Hindlimb muscle (tissue), 1 donor: ENCODE results near the gene CHAT. TPM values are rescaled to one million over a fixed set of nuclear protein-coding genes. Genes with fewer than 3 reads are reported as not detected.

ENCODE experiments used
- DNase-seq: peaks from one replicate; pipeline ENCODE4 v3.0.0-alpha.2; 2013
- polyA plus RNA-seq: library from polyadenylated mRNA; unstranded; fragments of 120-200 nt; gene quantifications from one replicate; pipeline ENCODE4 v1.2.1, GENCODE V29; 2013; ENCODE audit not compliant: insufficient read length

CHAT gene
- polyA plus RNA-seq, 1 donor: not detected

DNA sequence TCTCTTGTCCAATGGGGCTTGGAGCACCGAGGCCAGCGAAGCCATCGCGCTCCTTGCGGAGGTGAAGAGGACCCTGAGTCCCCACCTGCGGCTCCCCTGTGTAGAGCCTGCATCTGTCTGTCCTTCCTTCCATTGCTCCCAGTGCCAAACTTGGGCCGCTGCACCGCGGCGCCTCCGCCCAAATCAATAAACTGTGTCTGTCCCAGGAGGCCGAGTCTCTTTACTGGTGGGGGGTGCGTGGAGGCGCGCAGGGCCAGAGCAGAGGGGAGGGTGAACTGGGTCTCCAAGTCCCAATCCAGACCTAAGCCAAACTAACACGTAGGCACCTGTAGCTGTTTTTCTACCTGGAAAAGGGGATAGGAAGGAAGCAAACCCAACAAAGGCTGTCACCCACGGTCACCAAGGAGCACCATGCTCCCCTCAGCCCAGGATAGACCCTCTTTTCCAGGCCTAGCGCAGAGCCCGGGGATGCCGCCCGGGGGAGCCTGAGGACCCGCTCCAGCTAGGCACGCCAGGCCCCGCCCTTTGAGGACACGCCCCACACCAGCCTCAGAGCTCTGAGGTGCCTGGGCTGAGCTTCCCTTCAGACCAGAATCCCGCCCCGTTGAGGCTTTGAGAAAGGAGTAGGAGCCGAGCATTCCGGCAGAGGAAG lies 1.2 kb upstream of the CHAT start:
- no peak for DNase-seq

DNA sequence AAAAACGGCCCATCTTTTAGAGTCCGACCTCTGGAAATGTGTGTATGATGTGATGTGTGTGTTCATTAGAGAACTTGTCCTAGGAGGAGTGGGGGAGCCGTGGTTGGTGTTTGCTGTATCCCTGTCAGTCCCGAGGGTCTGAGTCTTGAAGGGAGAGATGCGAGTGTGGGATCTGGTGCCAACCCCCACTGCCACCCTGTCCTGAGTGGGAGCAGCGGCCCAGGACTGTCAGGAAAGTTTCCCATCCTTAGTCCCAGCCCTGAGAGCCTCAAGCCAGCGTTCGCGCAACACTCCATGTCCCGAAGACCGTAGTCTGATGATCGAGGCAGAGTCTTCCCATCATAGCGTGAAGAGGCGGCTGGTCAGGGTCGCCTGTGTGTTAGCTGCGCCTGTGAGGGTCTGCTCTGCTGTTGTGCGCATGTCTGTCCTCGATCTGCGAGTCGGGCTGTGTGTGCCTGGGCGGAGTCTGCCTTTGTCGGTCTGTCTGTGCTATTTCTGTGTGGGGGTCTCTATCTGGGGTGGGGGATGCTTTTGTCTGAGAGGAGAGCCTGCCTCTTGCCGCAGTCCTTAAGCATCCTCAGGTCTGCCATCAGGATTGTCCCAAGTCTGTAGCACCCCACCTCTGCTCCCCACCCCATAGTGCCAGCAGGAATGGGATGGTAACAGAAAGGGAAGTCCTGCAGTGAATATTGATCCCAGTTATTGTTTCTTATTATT lies 514 bp upstream of the CHAT start:
- DNase-seq: no peak

DNA sequence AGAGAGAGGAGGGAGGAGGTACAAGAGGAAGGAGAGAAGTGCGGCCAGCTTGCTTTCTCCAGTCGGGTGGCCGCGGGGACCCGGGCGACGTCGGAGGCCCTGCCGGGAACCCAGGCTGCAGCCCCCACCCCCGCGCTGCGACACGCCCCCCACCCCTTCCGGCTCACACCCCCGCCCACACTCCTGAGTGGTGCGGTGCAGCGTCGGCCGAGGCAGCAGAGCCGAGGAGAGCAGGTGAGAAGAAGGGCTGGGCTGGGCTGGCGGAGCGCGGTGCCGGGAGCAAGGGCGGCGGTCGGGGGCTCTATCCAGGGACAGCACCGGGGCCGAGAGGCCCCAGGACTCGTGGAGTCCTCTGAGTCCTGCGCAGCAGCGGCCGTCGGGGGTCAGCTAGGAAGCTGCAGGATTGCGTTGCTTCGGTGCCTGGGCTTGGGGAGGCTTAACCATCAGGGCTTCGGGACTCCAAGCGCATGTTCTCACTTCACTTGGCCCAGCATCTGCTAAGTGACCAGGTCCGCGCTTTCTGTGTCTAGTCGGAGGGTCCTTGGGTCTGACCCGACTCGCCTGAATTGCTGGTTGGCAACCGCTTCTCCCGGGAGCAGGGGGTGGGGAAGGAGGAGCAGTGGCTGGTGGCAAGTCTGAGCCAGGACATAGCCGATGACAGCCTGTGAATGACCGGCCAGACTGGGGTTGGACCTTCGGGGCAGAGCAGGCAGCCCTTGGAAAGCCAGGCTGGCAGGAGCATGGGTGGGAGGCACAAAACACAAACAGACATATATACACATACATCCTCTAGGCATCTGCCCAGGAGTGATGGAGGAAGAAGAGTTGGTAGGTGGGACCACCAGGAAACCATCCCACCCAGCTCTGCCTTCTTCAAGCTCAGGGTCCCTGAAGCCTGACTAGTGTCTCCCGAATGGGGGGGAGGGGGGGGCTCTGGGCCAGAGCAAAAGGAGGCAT lies 683 bp downstream of the CHAT start:
- DNase-seq: no peak

DNA sequence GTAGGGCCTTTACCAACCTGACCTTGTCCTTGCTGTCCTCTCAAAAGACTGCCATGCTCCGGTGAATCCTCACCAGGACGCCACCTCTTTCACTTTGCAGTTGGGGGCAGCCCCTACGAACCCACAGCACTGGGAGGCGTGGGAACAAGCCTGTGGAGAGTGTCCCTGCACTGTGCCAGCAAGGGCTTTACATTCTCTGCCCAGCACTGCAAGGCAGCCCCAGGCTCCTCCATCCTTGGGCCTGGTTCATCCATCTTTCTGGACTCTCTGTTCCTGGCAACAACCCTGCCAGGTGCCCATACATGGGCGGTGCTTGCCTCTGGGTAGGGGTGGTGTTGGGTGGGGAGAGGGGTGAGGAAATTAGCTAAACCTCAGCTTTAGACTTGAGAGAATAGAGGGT lies 1.4 kb downstream of the CHAT start:
- DNase-seq: no peak

DNA sequence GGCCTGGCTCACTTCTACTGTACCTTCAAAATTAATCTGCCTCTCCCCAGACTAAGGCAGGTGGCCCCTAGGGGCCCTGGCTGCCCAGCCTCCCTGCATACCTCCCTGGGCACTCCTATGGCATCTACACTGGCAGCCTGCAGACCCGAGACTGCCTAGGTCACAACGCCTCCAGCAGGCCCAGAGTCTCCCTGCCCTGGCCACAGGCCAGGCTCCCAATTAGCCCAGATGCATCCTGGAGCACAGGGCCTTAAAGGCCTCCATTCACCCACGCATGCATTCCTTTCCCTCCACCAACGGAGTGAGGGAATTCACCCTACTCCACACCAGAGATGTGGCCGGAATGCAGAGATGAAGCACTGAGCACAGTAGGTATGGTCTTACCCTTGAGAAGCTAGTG lies 1.9 kb downstream of the CHAT start:
- no peak for DNase-seq

DNA sequence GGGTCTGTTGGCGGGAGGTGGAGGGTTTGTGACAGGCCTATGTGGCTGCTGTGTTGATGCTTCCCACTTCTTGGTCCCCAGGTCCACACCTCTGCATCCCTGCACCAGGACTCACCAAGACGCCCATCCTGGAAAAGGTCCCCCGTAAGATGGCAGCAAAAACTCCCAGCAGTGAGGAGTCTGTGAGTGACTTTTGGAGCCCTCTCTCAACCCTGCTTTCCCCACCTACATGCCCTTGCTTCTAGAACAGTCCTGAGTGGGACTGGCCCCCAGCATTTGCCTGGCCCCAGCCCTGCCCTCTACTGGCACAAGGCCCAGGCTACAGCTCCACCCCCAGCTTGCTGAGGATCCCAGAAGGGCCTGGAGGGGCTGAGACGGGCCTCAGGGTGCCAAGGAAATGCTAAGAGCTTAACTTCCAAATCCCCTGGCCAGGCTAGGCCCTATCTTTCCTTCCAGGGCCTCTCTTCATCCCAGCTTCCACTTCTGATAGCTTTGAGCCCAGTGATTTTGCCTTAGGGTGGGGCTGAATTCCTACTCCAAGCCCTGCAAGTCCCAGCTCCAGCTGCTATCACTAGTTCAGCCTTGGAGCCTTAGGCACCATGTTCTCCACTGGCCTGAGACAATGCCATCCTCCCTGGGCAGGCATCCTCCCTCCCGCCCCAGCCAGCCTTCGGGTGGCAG lies 2.7 kb downstream of the CHAT start:
- no peak for DNase-seq

DNA sequence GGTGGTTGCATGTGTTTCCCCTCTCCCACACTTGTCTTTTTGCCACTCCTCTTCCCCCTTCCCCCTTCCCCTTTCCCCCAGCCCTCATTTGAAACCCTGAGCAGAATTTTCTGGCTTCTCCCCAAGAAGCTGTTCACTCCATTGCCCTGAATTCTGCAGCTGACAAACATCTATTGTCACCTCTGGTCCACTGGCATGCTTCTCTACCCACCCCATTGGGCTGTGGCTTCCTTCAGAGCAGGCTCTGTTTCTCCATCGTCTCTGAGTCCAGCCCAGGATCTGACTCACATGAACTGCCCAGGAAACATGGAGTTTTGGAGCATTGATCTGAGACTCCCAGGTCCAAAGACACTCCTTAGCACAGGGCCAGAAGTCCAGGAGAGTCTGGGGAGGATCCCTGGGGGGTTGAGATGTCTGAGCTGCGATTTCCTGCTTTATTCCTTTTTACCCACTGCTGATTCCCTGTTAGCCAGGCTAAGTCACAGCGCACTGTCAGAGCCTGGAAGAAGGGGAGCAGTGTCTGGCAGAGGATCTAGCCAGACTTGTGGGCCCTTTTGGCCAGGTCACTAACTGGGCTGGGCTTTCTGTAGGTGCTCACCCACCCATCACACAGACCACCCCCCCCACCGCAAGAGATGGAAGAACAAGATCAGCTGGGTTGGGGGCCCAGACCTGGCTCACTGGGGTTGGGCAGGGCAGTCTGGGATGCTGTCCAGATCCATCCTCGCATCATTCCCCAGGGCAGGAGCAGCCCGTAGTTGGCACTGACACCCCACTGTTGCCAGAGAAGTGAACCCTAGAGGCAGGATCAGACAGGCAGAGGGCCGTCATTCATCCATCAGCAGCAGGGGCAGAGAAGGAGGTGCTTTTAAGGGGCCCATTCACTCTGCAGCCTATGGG lies 3.5 kb downstream of the CHAT start:
- no peak for DNase-seq

DNA sequence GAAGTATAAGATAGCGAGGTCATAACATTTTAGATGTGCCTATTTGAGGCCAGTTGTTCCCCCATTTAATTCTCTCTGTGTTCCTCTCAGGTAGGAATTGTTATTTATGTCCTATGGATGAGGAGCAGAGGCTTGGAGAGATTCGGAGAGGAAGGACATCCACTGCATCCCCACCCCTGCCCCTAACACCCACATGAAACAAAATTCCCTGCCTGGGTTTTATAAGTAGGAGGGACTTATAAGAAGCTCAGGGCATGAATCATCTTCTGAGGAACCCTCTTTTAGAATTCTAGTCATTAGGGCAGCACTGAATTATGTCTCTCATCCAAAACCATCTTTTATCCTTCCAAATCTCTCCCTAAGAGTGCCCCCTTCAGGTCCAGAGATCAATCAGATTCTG lies 5.0 kb downstream of the CHAT start:
- DNase-seq: no peak

DNA sequence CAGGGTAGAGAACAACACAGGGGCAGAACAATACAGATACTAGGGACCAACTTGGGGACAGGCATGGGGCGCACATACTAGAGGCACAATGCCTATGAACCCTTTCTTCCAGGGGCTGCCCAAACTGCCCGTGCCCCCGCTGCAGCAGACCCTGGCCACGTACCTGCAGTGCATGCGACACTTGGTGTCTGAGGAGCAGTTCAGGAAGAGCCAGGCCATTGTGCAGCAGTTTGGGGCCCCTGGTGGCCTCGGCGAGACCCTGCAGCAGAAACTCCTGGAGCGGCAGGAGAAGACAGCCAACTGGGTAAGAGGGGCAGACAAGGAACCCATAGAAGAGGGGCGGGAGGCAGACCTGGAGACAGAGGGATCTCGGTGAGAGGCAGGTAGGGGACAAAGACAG lies 5.8 kb downstream of the CHAT start:
- no peak for DNase-seq

DNA sequence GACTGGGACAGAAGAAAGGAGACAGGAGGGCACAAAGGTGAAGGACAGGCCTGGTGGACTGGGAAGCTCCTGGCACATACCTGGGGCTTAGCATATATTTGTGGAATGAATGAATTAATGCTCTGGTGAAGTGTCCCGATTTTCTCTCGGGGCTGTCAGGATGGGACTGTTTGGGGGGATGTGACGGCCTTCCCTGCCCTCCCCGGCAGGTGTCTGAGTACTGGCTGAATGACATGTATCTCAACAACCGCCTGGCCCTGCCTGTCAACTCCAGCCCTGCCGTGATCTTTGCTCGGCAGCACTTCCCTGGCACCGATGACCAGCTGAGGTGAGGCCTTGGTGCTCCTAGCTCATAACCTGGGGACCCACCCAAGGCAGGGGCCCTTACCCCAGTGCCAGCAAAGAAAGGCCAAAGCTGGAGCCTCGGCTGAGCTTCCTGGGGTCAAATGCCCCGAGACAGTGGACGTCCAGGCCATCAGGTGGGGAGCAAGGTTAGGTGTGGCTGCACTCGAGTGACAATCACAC lies 6.5 kb downstream of the CHAT start:
- DNase-seq: no peak

DNA sequence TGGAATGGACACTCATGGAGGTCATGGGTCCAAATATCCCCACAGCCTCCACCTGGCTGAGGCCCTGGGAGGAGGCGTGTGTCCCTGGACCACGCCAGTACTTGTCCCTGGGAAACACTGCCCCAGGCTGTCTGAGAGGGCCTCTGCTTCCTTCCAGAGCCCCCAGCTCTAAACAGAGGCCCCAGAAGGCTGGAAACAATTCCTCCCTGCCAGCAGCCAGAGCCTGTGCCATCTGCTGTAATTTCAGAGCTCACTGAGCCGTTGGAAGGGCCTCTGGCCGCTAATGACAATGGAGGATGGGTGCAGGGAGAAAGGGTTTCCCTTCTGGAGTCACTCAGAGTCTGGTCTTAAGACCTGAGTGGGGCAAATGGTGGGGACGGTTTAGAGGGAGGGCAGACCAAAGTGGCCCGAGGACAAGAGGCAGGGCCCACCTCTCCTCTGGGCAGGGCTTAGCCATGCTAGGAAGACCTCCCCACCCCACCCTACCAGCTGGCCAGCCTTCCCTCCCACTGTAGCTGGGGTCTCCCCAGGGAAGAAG lies 7.1 kb downstream of the CHAT start:
- no peak for DNase-seq

DNA sequence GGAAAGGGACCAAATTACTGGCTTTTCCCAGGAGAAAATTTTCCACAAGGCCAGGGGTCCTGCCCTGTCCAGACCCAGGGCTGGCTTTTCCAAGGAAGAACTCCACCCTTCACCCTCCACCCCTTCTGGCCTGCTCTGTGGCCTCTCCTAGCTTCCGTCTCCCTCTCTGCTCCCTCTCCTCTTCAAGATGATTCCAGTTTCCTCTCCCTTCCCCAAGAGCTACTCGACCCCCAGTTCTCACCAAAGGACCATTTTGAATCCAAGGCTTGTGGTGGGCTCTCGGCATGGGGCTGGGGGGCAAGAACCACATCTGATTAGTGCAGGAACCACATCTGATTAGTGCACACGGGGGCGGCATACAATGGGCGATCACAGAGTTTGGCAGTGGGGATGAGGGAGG lies 7.7 kb downstream of the CHAT start:
- no peak for DNase-seq

DNA sequence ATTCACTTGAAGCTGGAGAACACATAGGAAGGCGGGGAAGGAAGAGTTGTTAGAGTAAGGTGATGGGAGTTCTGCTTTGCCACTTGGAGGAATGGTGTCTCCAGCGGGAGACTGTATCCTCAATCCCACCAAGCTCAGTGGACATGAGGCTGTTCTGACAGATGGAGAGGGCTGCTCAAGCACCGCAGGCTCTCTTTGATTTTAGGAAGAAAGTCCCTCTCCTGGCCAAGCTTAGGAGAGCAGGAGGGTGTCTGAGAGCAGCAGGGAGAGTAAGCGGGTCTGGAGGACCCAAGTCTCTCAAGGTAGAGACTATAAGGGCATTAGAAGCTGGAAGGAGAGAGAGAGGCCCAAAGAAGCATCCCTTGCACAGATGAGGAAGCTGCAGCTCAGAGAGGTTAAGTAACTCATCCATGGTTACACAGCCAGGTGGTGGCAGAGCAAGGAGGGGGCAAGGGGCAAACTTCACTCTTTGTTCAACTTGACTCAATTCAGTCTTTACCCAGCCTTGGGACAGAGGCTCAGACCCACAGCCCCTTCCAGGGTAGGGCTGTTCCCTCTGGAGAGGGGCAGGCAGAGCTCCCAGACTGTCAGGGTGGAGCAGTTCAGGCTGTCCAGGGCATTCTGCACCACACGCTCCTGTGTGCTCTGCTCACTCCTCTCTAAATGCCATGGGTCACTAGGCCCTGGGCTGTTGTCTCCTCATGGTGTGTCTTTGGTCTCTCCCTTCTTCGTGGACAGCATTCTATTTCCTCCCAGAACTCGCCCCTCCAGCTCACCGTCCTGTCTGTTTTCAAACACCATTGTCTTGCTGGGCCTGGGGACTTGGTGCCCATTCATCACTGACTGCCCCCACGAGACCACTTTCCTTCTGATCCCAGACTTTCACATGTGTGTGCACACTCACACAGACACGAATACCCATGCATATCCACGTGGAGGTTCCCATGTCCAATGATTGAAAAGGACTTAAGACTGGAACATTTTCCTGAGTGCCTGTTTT lies 8.9 kb downstream of the CHAT start:
- DNase-seq: no peak

DNA sequence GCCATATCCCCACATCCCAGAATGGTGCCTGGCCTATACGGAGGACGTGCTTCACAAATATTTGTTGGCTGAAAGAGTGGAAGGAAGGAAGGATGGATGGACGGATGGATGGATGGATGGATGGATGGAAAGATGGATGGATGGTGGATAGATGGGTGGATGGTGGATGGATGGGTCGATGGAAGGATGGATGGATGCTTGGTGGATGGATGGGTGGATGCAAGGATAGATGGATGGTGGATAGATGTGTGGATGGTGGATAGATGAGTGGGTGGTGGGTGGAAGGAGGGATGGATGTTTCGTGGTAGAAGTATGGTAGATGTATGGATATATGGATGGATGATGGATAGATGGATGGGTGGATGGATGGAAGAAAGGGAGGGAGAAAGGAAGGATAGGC lies 10.8 kb downstream of the CHAT start:
- no peak for DNase-seq

DNA sequence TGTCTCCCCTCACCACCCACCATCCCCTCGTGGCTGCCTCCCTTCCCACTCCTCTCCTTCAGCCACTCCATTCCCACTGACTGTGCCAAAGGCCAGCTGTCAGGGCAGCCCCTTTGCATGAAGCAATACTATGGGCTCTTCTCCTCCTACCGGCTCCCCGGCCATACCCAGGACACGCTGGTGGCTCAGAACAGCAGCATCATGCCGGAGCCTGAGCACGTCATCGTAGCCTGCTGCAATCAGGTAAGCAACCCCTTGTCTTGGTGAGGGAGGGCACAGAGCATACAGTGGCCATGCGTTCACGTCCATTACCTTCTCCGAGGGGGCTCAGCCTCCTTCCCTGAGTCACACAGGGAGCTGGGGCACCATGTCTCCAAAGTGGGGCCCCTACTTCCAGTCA lies 11.6 kb downstream of the CHAT start:
- DNase-seq: no peak

DNA sequence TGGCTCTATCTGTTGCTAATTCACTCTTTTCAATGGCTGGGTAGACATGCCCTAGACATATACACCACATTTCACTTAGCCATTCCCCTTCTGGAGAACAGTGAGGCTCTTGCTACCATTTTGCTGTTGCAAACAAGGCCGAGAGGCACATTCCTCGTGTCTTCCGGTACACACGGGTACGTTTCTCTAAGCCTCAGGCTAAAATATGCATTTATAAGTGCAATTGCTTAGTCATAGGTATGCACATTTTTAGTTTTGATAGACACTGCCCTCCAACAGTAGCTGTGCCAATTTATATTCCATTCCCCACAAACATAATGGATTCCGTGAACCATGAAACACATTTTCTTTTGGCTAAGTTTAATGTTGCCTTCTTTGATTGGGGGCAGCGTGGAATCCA lies 13.2 kb downstream of the CHAT start:
- no peak for DNase-seq

DNA sequence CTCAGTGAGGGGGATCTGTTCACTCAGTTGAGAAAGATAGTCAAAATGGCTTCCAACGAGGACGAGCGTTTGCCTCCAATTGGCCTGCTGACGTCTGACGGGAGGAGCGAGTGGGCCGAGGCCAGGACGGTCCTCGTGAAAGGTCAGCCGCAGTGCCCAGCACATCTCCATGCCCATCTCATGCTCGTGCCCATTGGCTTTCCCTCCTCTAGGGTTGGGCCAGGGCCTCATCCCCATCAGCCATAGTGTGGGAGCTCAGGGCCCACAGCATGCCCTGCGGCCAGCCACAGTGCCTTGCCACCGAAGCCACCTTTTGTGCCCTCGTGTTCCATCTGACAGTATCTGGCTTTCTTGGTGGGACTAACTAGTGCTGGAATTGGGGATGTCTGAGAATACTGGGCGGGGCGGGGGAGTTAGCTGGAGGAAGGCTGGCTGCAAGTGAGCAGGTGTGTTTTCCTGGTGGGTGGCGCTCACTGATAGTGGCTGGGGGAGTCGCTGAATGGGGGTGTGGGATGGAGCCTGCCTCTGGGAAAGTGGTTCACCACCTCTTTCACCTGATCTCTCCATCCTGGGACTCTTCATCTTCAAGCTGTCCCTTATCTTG lies 13.9 kb downstream of the CHAT start:
- no peak for DNase-seq

DNA sequence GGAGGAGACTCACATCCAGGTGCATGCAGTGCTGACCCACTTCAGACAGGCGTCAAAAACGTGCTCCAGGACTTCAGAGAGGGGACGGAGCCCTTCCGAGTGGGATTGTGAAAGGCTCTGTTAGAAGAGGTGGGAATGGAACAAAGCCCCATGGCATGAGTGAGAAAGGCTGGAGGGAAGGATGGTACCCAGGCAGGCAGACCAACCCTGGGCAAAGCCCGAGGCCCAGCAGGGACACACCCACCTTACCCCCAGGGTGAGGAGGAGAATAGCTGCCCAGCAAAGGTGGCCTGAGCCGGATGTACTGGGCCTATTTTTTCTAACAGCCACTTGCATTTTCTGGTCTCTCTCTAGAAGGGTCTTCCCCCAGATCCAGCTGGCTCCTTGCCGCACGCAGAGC lies 14.8 kb downstream of the CHAT start:
- DNase-seq: no peak

DNA sequence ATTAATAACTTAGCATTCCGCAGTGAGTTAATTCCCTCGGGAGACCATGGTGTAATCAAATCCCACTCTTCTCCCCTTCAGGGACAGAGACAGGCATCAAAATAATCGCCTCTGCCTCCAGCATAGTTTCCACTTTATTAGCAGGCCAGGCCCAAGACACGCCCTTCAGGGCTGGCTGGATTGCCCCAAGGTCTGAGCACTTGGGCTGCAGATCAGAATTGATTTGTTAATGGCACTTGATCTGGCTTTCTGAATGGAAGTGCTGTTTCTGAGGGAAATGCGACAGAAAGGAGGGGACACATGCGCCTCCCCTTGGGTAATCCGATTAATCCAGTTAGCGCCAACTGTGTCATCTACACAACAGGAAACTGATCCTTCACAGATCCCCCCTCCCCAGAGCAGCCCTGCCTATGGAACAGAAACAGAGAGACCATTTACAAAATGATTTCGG lies 15.6 kb downstream of the CHAT start:
- DNase-seq: no peak
